ENCODE measurements around the gene IGF1R. TPM values are rescaled to one million over a fixed set of nuclear protein-coding genes. Genes with fewer than 3 reads are reported as not detected.

Gene IGF1R
- total RNA-seq, 3 donors from 2014 or later = 34.7 to 65.2 (median 47.7) TPM

DNA sequence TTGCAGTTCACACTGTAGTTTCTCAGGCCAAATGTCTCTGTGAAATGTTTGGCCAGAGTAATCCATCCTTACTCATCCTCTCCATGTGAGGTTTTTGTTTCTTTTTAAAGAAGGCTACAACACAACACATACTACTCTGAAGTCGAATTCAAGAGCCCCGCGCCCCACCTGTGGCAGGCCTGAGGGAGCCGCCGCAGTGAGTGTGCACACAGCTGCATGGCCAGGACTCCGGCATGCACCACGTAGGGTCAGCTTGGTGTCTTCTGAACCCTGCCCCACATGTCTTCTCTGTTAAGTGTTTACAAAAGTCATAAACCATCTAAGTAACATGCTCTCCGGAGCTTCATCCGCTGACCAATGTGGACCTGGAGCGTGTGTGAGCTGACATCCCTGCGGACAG lies 300.6 kb downstream of the IGF1R start:
- TF ChIP-seq, protein P1, sequence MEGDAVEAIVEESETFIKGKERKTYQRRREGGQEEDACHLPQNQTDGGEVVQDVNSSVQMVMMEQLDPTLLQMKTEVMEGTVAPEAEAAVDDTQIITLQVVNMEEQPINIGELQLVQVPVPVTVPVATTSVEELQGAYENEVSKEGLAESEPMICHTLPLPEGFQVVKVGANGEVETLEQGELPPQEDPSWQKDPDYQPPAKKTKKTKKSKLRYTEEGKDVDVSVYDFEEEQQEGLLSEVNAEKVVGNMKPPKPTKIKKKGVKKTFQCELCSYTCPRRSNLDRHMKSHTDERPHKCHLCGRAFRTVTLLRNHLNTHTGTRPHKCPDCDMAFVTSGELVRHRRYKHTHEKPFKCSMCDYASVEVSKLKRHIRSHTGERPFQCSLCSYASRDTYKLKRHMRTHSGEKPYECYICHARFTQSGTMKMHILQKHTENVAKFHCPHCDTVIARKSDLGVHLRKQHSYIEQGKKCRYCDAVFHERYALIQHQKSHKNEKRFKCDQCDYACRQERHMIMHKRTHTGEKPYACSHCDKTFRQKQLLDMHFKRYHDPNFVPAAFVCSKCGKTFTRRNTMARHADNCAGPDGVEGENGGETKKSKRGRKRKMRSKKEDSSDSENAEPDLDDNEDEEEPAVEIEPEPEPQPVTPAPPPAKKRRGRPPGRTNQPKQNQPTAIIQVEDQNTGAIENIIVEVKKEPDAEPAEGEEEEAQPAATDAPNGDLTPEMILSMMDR (IDR thresholded peaks at IDR 0.05) = no peak
- DNase-seq (no peak), ATAC-seq (no peak)
- H3K4me1 ChIP-seq (ENCODE audit: low read depth) = no peaks in the 10 kb centered on the region
- H3K36me3 ChIP-seq (ENCODE audit: low read depth) = no peaks in the 10 kb centered on the region
- H3K9me3 ChIP-seq = no peaks in the 10 kb centered on the region
- intact Hi-C loops (cut with DNase I, micrococcal nuclease) = no loop called here
- no peak overlapping the region for H3K4me3 ChIP-seq

DNA sequence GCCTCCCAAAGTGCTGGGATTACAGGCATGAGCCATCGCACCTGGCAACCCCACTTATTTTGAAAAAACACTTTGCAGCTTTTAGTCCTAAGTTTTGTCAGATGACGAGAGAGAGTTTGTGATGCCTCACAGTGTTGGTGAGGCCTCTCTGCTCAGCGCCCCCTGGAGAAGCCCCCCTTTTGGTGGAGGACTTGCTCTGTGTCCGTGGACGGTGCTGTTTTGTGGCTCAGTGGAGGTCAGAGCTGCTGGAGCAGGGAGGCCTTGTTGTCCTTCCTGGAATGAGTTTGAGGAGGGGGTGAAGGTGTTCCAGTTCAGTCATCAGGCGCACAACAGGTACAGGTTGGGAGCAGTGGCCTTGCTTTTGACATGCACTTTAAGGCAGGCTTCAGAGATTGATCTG lies 301.3 kb downstream of the IGF1R start:
- no peak for ATAC-seq
- Histone ChIP-seq H3K36me3 (ENCODE audit: low read depth) (no peaks in the 10 kb centered on the region), H3K4me3 (no peak overlapping the region), H3K4me1 (ENCODE audit: low read depth) (no peaks in the 10 kb centered on the region), H3K9me3 (no peaks in the 10 kb centered on the region)
- DNase-seq = no peak
- TF ChIP-seq, protein P1 (IDR thresholded peaks at IDR 0.05) = no peak
- intact Hi-C loops (cut with DNase I, micrococcal nuclease) = no loop called here

DNA sequence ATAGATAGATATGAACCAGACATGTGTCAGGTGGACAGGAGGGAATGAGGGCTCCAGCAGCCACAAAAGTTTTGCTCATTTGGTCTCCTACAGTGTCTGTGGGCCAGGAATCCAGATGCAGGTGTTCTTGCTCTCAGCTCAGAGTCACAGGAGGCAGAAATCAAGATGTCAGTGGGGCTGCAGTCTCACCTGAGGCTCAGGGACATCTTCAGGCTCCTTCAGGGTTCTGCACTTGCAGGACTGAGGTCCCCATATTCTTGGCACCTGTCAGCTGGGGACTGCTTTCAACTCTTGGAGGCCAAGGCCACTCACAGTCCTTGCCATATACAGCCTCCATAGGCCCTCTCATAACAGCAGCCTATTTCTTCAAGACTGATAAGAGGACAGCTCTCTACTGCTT lies 301.9 kb downstream of the IGF1R start:
- DNase-seq (no peak), ATAC-seq (no peak)
- TF ChIP-seq, protein P1 (IDR thresholded peaks at IDR 0.05) = no peak
- Histone ChIP-seq H3K9me3 (no peaks in the 10 kb centered on the region), H3K4me1 (ENCODE audit: low read depth) (no peaks in the 10 kb centered on the region), H3K36me3 (ENCODE audit: low read depth) (no peaks in the 10 kb centered on the region), H3K4me3 (no peak overlapping the region)
- intact Hi-C loops (cut with DNase I, micrococcal nuclease) = no loop called here

DNA sequence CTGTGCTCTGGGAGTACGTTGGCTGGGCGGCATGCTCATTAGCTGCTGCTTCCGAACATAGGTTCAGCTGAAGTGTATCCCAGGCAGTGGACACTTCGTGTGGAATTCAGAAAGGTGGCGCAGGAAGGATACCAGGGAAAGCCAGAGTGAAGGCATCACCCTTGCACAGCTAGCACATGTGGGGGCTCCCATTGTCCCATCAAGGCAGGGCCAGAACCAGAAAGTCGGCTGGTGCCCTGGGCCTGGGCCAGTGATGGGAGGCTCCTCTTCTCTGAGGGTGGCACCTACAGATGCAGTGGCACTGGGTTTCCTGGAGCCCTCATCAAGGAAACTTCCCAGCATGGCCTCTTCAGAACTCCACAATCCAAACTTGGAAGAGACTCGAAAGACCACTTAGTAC lies 302.7 kb downstream of the IGF1R start:
- intact Hi-C loops (cut with DNase I, micrococcal nuclease) = no loop called here
- H3K36me3 ChIP-seq (ENCODE audit: low read depth) = no peaks in the 10 kb centered on the region
- H3K4me3 ChIP-seq = no peak overlapping the region
- ATAC-seq = no peak
- H3K9me3 ChIP-seq = no peaks in the 10 kb centered on the region
- no peaks in the 10 kb centered on the region for H3K4me1 ChIP-seq (ENCODE audit: low read depth)
- TF ChIP-seq, protein P1 (IDR thresholded peaks at IDR 0.05) = no peak
- DNase-seq = no peak

DNA sequence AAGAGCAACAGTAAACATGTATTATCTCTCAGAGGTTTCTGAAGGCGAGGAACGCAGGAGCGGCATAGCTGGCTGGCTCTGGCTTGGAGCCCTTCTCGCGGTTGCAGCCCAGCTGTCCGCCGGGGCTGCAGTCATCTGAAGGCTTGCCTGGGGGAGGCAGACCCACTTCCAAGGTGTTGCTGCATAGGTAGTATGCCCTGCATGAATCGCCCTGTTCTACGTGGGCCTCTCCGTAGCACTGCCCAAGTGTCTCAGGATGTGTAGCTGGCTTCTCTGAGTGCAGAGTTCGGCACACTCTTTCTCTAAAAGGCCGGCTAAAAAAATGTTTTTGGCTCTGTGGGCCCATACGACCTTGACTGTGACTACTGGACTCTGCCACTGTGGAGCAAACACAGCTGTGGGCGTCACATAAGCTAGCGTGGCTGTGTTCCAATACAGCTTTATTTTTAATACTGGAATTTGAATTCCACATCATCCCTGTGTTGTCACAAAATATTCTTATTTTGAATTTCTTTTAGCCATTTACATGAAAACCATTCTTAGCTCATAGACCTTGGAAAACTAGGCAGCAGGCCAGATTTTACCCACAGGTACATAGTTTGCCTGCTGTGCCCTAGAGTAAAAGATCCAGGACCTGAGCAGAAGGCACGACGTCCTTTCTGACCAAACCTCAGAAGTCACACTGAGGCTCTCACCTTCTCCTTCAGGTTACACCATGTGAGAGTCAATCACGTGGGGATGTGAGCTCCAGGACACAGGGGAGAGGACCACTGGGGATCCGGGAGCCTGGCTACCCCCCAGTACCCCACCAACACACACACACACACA lies 303.4 kb downstream of the IGF1R start:
- DNase-seq (no peak), ATAC-seq (no peak)
- Histone ChIP-seq H3K9me3 (no peaks in the 10 kb centered on the region), H3K4me3 (no peak overlapping the region), H3K36me3 (ENCODE audit: low read depth) (no peaks in the 10 kb centered on the region), H3K4me1 (ENCODE audit: low read depth) (no peaks in the 10 kb centered on the region)
- intact Hi-C loops (cut with DNase I, micrococcal nuclease) = no loop called here
- TF ChIP-seq, protein P1 (IDR thresholded peaks at IDR 0.05) = no peak
